ENCODE results near the gene METTL24. TPM values are rescaled to one million over a fixed set of nuclear protein-coding genes. Genes with fewer than 3 reads are reported as not detected.

METTL24 gene
- total RNA-seq, 4 donors from 2014 or later, result 16.9 to 32.8 (median 23.5) TPM

DNA sequence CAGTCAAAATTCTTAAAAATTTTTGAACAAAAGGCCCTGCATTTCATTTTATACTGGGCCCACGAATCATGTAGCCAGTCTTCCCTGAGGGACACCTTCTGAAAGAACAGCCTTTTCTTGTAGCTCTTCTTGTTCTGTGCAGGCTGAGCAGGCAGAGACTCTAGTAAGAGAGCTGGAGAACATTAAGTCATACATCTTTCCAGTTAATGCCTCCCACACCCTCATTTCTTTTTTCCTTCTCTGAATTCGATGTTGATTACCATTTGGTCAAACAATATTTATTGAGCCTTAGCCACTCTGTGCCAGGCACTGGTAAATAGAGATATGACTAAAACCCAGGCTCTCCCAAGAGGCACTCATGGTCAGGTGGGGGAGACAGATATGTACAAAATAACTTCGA, 33.6 kb downstream of the METTL24 start:
- H3K4me3 ChIP-seq, result no peak overlapping the region
- TF ChIP-seq POLR2AphosphoS5 (IDR thresholded peaks at IDR 0.05) (no peak), POLR2A (IDR thresholded peaks at IDR 0.05; ENCODE audit: low read depth) (no peak), EP300 (IDR thresholded peaks at IDR 0.05) (no peak)
- TF ChIP-seq, protein P1, sequence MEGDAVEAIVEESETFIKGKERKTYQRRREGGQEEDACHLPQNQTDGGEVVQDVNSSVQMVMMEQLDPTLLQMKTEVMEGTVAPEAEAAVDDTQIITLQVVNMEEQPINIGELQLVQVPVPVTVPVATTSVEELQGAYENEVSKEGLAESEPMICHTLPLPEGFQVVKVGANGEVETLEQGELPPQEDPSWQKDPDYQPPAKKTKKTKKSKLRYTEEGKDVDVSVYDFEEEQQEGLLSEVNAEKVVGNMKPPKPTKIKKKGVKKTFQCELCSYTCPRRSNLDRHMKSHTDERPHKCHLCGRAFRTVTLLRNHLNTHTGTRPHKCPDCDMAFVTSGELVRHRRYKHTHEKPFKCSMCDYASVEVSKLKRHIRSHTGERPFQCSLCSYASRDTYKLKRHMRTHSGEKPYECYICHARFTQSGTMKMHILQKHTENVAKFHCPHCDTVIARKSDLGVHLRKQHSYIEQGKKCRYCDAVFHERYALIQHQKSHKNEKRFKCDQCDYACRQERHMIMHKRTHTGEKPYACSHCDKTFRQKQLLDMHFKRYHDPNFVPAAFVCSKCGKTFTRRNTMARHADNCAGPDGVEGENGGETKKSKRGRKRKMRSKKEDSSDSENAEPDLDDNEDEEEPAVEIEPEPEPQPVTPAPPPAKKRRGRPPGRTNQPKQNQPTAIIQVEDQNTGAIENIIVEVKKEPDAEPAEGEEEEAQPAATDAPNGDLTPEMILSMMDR (IDR thresholded peaks at IDR 0.05), result no peak
- 54% methylated on average over 3 of the region's 3 CpGs for WGBS
- H3K27ac ChIP-seq (replicated peaks in 1 of 4), result peak overlapping the region; percentile 83 to 89 (median 84)
- no peaks in the 10 kb centered on the region for H3K9me3 ChIP-seq
- DNase-seq (ENCODE audit: extremely low spot score), result no peak
- intact Hi-C loops (cut with DNase I), result no loop called here
- peaks cover 9 to 79% (median 71%) of the 10 kb centered on the region in 4 donors for H3K4me1 ChIP-seq
- no peaks in the 10 kb centered on the region for H3K27me3 ChIP-seq
- H3K36me3 ChIP-seq, result no peaks in the 10 kb centered on the region

DNA sequence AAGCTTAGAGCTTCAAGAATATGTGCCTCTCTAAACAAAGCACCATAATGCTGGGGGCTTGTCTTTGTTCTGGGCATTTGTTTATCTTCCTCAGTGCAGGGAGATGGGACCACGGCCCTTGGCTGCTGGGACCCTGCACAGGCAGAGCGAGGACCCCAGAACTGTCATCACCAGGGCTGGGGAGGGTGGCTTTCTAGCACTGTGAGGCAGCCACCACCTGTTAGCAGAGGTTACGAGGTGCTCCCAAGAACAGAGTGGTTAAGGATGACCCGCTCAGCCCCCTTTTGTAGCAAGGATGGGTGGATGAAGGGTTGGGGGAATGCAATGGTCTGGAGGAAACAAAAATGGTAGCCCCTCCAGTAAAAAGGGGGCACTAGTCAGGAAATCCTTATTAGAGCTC, 34.9 kb downstream of the METTL24 start:
- intact Hi-C loops (cut with DNase I), result no loop called here
- TF ChIP-seq POLR2A (IDR thresholded peaks at IDR 0.05; ENCODE audit: low read depth) (no peak), EP300 (IDR thresholded peaks at IDR 0.05) (no peak), POLR2AphosphoS5 (IDR thresholded peaks at IDR 0.05) (no peak)
- TF ChIP-seq, protein P1 (IDR thresholded peaks at IDR 0.05), result no peak
- no peaks in the 10 kb centered on the region for H3K27me3 ChIP-seq
- H3K27ac ChIP-seq (replicated peaks in 1 of 4), result peak overlapping the region in 2 of 4 donors; percentile 11 to 83
- H3K4me1 ChIP-seq, result peaks cover 9 to 66% (median 58%) of the 10 kb centered on the region in 4 donors
- DNase-seq (ENCODE audit: extremely low spot score), result no peak
- H3K9me3 ChIP-seq, result no peaks in the 10 kb centered on the region
- H3K36me3 ChIP-seq, result no peaks in the 10 kb centered on the region
- WGBS, result 95% methylated on average over 4 of the region's 4 CpGs
- H3K4me3 ChIP-seq, result no peak overlapping the region

DNA sequence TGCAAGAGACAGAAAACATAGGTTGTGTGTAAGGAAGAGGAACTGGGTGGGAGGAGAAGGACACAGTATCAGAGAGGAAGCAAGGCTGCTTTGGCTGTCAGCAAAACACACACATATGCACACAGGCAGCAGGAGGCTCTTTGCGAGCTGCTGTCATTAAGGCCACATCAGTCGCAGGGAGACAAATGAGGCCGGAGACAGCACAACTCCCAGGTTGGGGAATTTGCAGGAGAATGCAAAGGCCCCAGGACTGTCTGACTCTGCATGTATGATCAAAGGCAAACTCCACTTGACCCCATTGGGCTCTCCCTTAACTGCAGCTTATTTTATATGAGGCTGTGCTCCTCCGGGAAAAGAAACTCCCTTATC, 35.3 kb downstream of the METTL24 start:
- TF ChIP-seq POLR2A (IDR thresholded peaks at IDR 0.05; ENCODE audit: low read depth), result no peak
- TF ChIP-seq, protein P1 (IDR thresholded peaks at IDR 0.05), result no peak
- no peak for TF ChIP-seq POLR2AphosphoS5 (IDR thresholded peaks at IDR 0.05)
- no peak for TF ChIP-seq EP300 (IDR thresholded peaks at IDR 0.05)
- 64% methylated on average over 3 of the region's 4 CpGs for WGBS
- Histone ChIP-seq H3K4me3 (no peak overlapping the region), H3K9me3 (no peaks in the 10 kb centered on the region), H3K36me3 (no peaks in the 10 kb centered on the region), H3K27ac (replicated peaks in 1 of 4) (no peak overlapping the region), H3K4me1 (peaks cover 6 to 62% (median 54%) of the 10 kb centered on the region in 4 donors), H3K27me3 (no peaks in the 10 kb centered on the region)
- intact Hi-C loops (cut with DNase I), result no loop called here
- DNase-seq (ENCODE audit: extremely low spot score), result no peak

DNA sequence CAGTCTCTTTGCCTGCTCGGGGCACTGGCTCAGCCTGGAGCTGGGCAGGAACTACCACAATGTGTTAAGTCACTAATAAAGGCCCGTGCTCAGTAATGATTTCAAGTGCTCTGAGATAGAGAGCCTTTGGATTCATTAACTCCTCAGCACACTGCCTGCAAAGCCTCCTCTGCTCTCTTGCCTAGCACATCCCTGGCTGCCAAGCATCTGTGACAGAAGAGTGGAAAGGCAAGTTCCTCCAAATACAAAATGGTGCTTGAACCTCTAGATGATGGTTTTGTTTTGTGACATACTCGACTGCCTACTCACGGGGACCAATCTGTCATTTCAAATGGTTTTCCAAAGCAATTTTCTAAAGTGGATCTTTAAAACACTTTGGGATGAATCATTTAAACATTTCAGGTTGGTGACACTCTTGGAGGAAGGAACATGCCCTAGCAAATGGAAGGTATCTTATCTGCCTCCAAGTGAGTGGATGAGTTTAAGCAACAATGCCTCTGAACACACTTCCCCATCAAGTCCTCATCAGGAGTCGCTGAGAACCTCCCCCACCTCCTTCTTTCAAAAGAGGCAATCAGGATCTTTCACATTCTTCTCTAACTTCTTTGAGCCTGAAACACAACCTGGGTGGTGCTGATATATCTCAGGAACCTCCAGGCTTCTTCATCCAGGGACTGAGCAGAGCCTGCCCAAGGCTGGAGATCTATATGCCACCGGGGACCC, 35.8 kb downstream of the METTL24 start:
- H3K4me3 ChIP-seq, result no peak overlapping the region
- no peaks in the 10 kb centered on the region for H3K27me3 ChIP-seq
- WGBS, result 72% methylated on average over 6 of the region's 6 CpGs
- no peak for DNase-seq (ENCODE audit: extremely low spot score)
- peaks cover 5 to 57% (median 49%) of the 10 kb centered on the region in 4 donors for H3K4me1 ChIP-seq
- no peaks in the 10 kb centered on the region for H3K9me3 ChIP-seq
- H3K27ac ChIP-seq (replicated peaks in 1 of 4), result no peak overlapping the region
- no peaks in the 10 kb centered on the region for H3K36me3 ChIP-seq
- TF ChIP-seq EP300 (IDR thresholded peaks at IDR 0.05) (no peak), POLR2A (IDR thresholded peaks at IDR 0.05; ENCODE audit: low read depth) (no peak), POLR2AphosphoS5 (IDR thresholded peaks at IDR 0.05) (no peak)
- TF ChIP-seq, protein P1 (IDR thresholded peaks at IDR 0.05), result no peak
- intact Hi-C loops (cut with DNase I), result no loop called here

Data from esophagus muscularis mucosa (tissue), 4 donors.